ENCODE data around the gene GALE.

GRCh38 chr1:23772049-23772853, 28.3 kb downstream of the GALE start:
- TF ChIP-seq CTCF (IDR thresholded peaks at IDR 0.05; ENCODE audit: insufficient read depth, low read length) (peak; percentile 91), REST (IDR thresholded peaks at IDR 0.05; ENCODE audit: insufficient replicate concordance, low read depth) (no peak), POLR2AphosphoS5 (IDR thresholded peaks at IDR 0.05; ENCODE audit: low read depth) (no peak)

Data from HL-60 (cell line).